Hematopoietic multipotent progenitor cell (in vitro differentiated cells): ENCODE data around the gene SLC24A2. TPM values are rescaled to one million over a fixed set of nuclear protein-coding genes. Genes with fewer than 3 reads are reported as not detected.

Experiments used
- DNase-seq, 3 donors: peaks; one replicate each; pipeline ENCODE4 v3.0.0-alpha.2; 2011 to 2015; ENCODE audit warnings: low read depth in 2 of 3, low spot score in 2 of 3
- total RNA-seq: library from RNA; depleted of rRNA; stranded (reverse); fragments of >200 nt; gene quantifications from one replicate; pipeline ENCODE4 v1.2.3, GENCODE V29; 2012

Gene SLC24A2
- total RNA-seq, 1 donor = not detected

DNA sequence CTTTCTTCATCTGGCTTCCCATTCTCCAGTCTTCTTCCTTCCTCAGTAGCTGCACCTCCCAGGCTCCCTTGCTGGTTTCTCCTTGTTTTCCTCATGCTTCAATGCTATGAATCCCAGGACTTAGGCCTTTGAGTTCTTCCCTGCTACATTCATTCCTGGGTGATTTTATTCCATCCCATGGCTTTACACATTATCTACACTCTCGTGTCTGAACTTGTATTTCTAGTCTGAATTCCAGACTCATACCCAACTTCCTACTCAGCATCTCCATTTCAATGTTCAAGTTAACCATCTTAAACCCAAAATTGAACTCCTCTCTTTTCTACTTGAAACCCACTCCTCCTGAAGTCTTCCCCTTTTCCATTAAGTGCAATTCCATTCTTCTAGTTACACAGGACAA is 20.0 kb downstream of the SLC24A2 start:
- DNase-seq = no peak

DNA sequence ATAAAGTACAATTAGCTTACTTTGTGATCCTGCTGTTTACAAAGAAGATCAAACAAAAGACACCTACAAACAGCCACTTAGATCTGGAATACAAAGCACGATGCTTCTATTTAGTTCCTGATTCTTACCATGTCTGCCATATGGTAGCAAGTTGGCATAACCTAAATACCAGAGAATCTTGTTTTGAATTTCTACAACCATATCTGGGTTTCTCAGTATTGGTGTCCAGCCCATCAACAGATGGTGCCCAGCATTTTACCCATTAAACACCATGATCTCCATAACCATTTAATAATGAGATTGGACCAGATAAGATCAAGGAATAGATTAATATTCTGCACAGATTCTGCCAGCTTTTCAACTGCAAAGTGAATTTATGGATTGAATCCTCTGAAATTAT is 29.8 kb downstream of the SLC24A2 start:
- no peak for DNase-seq

DNA sequence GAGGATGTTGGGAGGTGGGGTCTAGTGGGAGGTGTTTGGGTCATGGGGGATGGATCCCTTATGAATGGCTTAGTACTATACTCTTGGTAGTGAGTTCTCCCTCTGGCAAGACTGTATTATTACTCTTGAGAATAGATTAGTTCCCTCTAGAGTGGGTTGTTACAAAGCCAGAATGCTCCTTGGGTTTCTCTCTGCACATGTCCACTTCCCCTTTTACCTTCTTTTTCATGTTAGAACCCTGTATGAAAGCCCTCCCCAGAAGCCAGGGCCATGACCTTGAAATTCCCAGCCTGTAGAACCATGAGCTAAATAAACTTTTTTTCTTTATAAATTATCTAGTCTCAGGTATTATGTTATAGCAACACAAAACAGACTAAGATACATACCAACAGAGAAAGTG is 31.1 kb downstream of the SLC24A2 start:
- DNase-seq = no peak

DNA sequence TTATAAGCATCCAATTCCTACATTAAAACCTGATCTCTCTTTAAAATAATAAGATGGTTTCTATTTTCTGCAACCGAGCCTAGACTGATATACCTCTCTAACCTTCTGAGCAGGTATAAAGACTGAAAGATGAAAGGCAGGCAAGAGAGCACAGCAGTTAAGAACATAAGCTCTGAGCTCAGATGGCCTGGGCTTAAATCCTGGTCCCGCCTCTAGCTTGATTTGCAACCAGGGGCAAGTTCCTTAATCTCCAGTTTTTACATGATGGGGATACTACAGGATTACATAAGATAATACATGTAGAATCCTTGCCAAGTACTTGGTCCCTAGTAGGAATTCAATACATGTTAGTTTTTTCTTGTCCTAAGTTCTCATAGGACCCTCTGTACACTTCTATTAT is 33.9 kb downstream of the SLC24A2 start:
- no peak for DNase-seq

- DNase-seq = peak in 2 of 3 donors; percentile 29 to 30
Measured at GRCh38 chr9:19748278-19749126, 40.3 kb downstream of the SLC24A2 start.

DNA sequence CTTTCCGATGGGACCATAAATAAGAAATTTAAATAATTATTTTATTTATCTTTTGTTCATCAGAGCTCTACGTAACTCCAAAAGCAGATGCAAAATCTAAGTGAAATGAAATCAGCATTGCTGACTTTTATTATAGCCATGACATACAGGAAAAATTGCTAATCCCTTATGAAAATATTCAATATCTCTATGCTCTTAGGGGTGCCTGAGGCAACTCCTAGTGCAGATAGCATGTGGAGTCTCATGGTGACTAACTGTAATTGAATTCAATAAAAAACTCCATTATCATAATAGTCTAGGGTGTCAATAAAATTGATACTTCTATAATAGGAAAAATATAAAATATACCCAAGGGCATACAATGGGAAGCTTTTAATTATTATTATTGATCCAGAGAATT is 42.6 kb downstream of the SLC24A2 start:
- no peak for DNase-seq

DNA sequence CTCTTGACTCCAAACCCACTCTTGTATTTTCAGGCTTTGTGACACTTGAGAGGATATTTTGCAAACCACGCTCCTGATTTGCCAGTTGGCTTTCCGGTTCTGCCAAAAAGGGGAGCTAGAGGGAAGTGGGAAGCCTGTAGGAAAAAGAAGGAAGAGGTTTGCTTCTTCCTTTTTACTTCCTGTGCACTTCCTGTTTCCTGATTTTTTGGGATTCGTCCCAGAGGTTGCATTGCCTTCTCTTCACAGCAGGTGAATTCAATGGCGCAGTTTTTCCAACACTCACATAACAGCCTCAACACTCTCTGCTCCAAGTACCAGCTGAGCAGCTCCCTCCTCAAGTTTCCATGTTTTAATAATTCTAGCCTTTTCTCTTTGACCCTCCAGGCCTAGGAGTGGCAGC is 47.7 kb downstream of the SLC24A2 start:
- no peak for DNase-seq
